NCI-H345 (cell line): ENCODE data around the gene ATRX.

Source experiments
- DNase-seq: peaks from one replicate; lab custom pipeline; 2025; lab: John Stamatoyannopoulos, UW

Gene ATRX

GRCh38 chrX:77493677-77494553, 292.1 kb downstream of the ATRX start:
- DNase-seq = peak; percentile 4

DNA sequence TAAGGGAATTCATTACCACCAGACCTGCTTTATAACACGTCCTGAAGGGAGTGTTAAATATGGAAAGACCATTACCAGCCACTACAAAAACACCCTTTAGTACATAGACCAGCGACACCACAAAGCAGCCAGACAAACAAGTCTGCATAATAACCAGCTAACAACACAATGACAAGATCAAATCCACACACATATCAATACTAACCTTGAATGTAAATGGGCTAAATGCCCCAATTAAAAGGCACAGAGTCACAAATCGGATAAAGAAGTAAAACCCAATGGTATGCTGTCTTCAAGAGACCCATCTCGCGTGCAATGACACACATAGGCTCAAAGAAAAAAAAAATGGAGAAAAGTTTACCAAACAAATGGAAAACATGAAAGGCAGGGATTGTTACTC, 302.0 kb downstream of the ATRX start:
- DNase-seq = no peak

DNA sequence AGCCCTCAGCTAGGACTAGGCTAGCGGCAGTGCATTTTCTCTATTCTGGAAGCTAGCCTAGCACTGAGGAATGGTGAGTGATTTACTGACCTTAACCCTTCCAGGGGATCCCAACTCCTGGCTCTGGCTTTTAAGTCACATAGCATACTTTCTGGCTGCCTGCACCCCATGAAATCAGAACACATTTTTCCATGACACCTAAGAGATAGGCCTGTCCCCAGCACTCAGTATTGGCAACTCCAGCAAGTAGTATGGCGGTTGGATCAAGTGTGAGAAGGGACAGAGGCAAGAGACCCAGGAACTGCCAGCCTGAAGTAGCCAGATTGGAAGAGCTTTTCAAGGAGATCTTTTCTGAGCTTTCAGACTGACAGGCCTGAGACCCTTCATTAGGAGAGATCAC, 330.6 kb downstream of the ATRX start:
- DNase-seq = no peak
